H1 (cell line): Measurements from ENCODE around the gene CERCAM.
"Not testable (repeated sequence)": the region's sequence is repeated elsewhere in the genome, so short reads cannot be mapped to it uniquely, and the experiment has no call there.

Experiments used
- BACH1 ChIP-seq: IDR thresholded peaks from 2 replicates; pipeline ENCODE4 v1.6.1; 2012; ENCODE audit warnings: low read length, improper control_type of control experiment
- CBX5 ChIP-seq: fragments of 300-800, 300-1000 bp; sonication (generic); IDR thresholded peaks from 2 replicates; pipeline ENCODE4 v1.7.1; 2016; ENCODE audit warnings: antibody characterized with exemption, low read length, low read depth
- CTCF ChIP-seq, 3 experiments: IDR thresholded peaks; 1 replicate in 2 of 3; 2 replicates in 1 of 3; pipeline versions ENCODE4 v1.5.1 to v1.6.1; 2011; ENCODE audit warnings: low read length in 3 of 3, mild to moderate bottlenecking in 3 of 3, inconsistent platforms in 2 of 3, low read depth in 1 of 3, moderate library complexity in 1 of 3; ENCODE audit not compliant: insufficient read depth in 1 of 3; ENCODE audit errors: control extremely low read depth in 1 of 3
- EZH2 ChIP-seq: fragments of 200-600 bp; sonication (generic); IDR thresholded peaks from 2 replicates; pipeline ENCODE4 v1.7.1; 2012; ENCODE audit warnings: low read depth, mild to moderate bottlenecking, moderate library complexity, low read length, inconsistent platforms; ENCODE audit not compliant: severe bottlenecking
- FOSL1 ChIP-seq: IDR thresholded peaks from 2 replicates; pipeline ENCODE4 v1.6.1; 2011; ENCODE audit warnings: mild to moderate bottlenecking, low read depth, low read length, moderate library complexity; ENCODE audit not compliant: insufficient read depth
- KDM5A ChIP-seq: fragments of 200-600 bp; IDR thresholded peaks from 2 replicates; pipeline ENCODE4 v1.7.1; 2012; ENCODE audit warnings: mild to moderate bottlenecking, low read length, inconsistent platforms, mixed read lengths
- MAFK ChIP-seq: IDR thresholded peaks from 2 replicates; pipeline ENCODE4 v1.6.1; 2012; ENCODE audit warnings: low read depth, mild to moderate bottlenecking, improper control_type of control experiment, low read length
- POLR2A ChIP-seq, 2 experiments: IDR thresholded peaks; 1 replicate in 1 of 2; 2 replicates in 1 of 2; pipeline ENCODE4 v1.6.1; 2011; ENCODE audit warnings: low read depth in 2 of 2, low read length in 2 of 2, mild to moderate bottlenecking in 2 of 2; ENCODE audit errors: control extremely low read depth in 1 of 2
- POLR2AphosphoS5 ChIP-seq: IDR thresholded peaks from 2 replicates; pipeline ENCODE4 v1.6.1; 2011; ENCODE audit warnings: low read depth, low read length
- SP1 ChIP-seq: IDR thresholded peaks from 2 replicates; pipeline ENCODE4 v1.6.1; 2011; ENCODE audit warnings: low read depth, low read length
- ZNF274 ChIP-seq: IDR thresholded peaks from 2 replicates; pipeline ENCODE4 v1.7.0; 2012; ENCODE audit warnings: low read length, borderline replicate concordance; ENCODE audit errors: extremely low read depth
- TF ChIP-seq, protein P1 (sequence below): IDR thresholded peaks from 2 replicates; pipeline ENCODE4 v1.6.1; 2011; ENCODE audit warnings: low read length, improper control_type of control experiment

- TF ChIP-seq, protein P1, sequence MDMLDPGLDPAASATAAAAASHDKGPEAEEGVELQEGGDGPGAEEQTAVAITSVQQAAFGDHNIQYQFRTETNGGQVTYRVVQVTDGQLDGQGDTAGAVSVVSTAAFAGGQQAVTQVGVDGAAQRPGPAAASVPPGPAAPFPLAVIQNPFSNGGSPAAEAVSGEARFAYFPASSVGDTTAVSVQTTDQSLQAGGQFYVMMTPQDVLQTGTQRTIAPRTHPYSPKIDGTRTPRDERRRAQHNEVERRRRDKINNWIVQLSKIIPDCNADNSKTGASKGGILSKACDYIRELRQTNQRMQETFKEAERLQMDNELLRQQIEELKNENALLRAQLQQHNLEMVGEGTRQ: not testable (repeated sequence)
- not testable (repeated sequence) for TF ChIP-seq EZH2; CBX5; CTCF (IDR thresholded peaks at IDR 0.05; ENCODE audit: control extremely low read depth in 1 of 3, insufficient read depth in 1 of 3, low read depth in 1 of 3, low read length in 3 of 3); POLR2A (IDR thresholded peaks at IDR 0.05; ENCODE audit: control extremely low read depth in 1 of 2, low read depth in 2 of 2, low read length in 2 of 2); BACH1; POLR2AphosphoS5; ZNF274; SP1; KDM5A; FOSL1; MAFK
Observed at GRCh38 chr9:128422022-128422782, 1.5 kb downstream of the CERCAM start.
